PC-9 (cell line): ENCODE measurements around the gene ZNF275. TPM values are rescaled to one million over a fixed set of nuclear protein-coding genes. Genes with fewer than 3 reads are reported as not detected.
"Not testable (repeated sequence)": the region's sequence is repeated elsewhere in the genome, so short reads cannot be mapped to it uniquely, and the experiment has no call there.

Source experiments
- BruUV-seq: library from RNA; stranded (reverse); fragments of 400-500 nt; replicated peaks from 2 replicates; lab custom pipeline; 2021; lab: Mats Ljungman, UMichigan
- CTCF ChIA-PET: fragments of 300-600 bp; sonication (Branson Sonifier 250); formaldehyde crosslinking; loops from one replicate; lab custom pipeline; 2022; ENCODE audit warnings: antibody characterized with exemption; lab: Charles Lee
- POLR2A ChIA-PET: fragments of 300-600 bp; sonication (Branson Sonifier 250); formaldehyde crosslinking; loops from one replicate; lab custom pipeline; 2022; ENCODE audit warnings: antibody characterized with exemption; ENCODE audit not compliant: unreplicated experiment; lab: Charles Lee
- DNase-seq, 2 experiments: peaks; one replicate each; pipeline versions ENCODE4 v3.0.0 to v3.0.0-alpha.2; 2015 to 2022; ENCODE audit warnings: mixed read lengths in 1 of 2
- H2AFZ ChIP-seq: fragments of 200-600 bp; sonication (generic); 2 replicates; pipeline ENCODE4 v1.8.1; 2017; ENCODE audit warnings: antibody characterized with exemption
- H3F3A ChIP-seq: fragments of 200-600 bp; sonication (generic); 2 replicates; pipeline ENCODE4 v1.8.1; 2017; ENCODE audit warnings: antibody characterized with exemption, mild to moderate bottlenecking, low read depth; ENCODE audit not compliant: insufficient read depth
- H3K27ac ChIP-seq: fragments of 200-600 bp; sonication (generic); 2 replicates; pipeline ENCODE4 v1.6.1; 2016; ENCODE audit warnings: mixed run types
- H3K27me3 ChIP-seq: fragments of 200-600 bp; sonication (generic); 2 replicates; pipeline ENCODE4 v1.6.1; 2016; ENCODE audit warnings: low read depth, mixed run types; ENCODE audit not compliant: insufficient read depth
- H3K36me3 ChIP-seq: fragments of 200-600 bp; sonication (generic); 2 replicates; pipeline ENCODE4 v1.6.1; 2016; ENCODE audit warnings: low read depth, mixed run types
- H3K4me1 ChIP-seq: fragments of 200-600 bp; sonication (generic); replicated peaks from 2 replicates; pipeline ENCODE4 v1.6.1; 2016; ENCODE audit warnings: mixed run types; ENCODE audit not compliant: insufficient read depth
- H3K4me2 ChIP-seq: fragments of 200-600 bp; sonication (generic); 2 replicates; pipeline ENCODE4 v1.6.1; 2017; ENCODE audit warnings: mixed run types
- H3K4me3 ChIP-seq: fragments of 200-600 bp; sonication (generic); 2 replicates; pipeline ENCODE4 v1.6.1; 2016; ENCODE audit warnings: mixed run types
- H3K79me2 ChIP-seq: fragments of 200-600 bp; sonication (generic); 2 replicates; pipeline ENCODE4 v1.6.1; 2017; ENCODE audit warnings: low read depth, mixed run types
- H3K9me2 ChIP-seq: fragments of 200-600 bp; sonication (generic); 2 replicates; pipeline ENCODE4 v1.8.1; 2017; ENCODE audit warnings: mild to moderate bottlenecking; ENCODE audit not compliant: insufficient read depth
- H3K9me3 ChIP-seq: fragments of 200-600 bp; sonication (generic); 2 replicates; pipeline ENCODE4 v1.8.1; 2016; ENCODE audit warnings: low read depth; ENCODE audit not compliant: insufficient read depth
- H4K20me1 ChIP-seq: fragments of 200-600 bp; sonication (generic); 2 replicates; pipeline ENCODE4 v1.8.1; 2017; ENCODE audit not compliant: insufficient read depth
- CTCF ChIP-seq: fragments of 200-600 bp; sonication (generic); conservative IDR thresholded peaks from 2 replicates; pipeline ENCODE4 v1.6.1; 2017; ENCODE audit warnings: mixed run types, antibody characterized with exemption, mild to moderate bottlenecking, moderate library complexity
- EZH2 ChIP-seq: fragments of 200-600 bp; sonication (generic); IDR thresholded peaks from 2 replicates; pipeline ENCODE4 v1.8.0; 2017; ENCODE audit warnings: antibody characterized with exemption, low read depth
- intact Hi-C: fragments of 100-400 bp; cut with micrococcal nuclease; formaldehyde crosslinking; loops from one replicate; pipeline ENCODE4 v1.10.0; 2022; ENCODE audit not compliant: unreplicated experiment
- total RNA-seq: library from RNA; stranded (reverse); gene quantifications from 2 replicates; pipeline ENCODE4 v1.2.3, GENCODE V29; 2021

The ZNF275 gene
- total RNA-seq, 1 experiment from 2014 or later, result 7.1 TPM

- Histone ChIP-seq H3K36me3 (no peaks in the 10 kb centered on the region), H3K4me1 (no peaks in the 10 kb centered on the region), H3K27me3 (peaks cover 41% of the 10 kb centered on the region), H3K9me3 (no peaks in the 10 kb centered on the region), H4K20me1 (no peaks in the 10 kb centered on the region), H3K27ac (no peak overlapping the region), H3K79me2 (no peaks in the 10 kb centered on the region), H2AFZ (no peak overlapping the region), H3K9me2 (no peaks in the 10 kb centered on the region), H3K4me2 (no peak overlapping the region), H3K4me3 (no peak overlapping the region), H3F3A (peaks cover 12% of the 10 kb centered on the region)
- no peak for TF ChIP-seq EZH2
- no peak for TF ChIP-seq CTCF
- no TSS peak for BruUV-seq
- ChIA-PET POLR2A (no interaction called here), CTCF (no interaction called here)
- no peak for DNase-seq
- intact Hi-C loops, result no loop called here
Observed at GRCh38 chrX:153382563-153383482, 48.9 kb downstream of the ZNF275 start.

- Histone ChIP-seq H3K9me3 (no peaks in the 10 kb centered on the region), H3K4me2 (no peak overlapping the region), H3K79me2 (no peaks in the 10 kb centered on the region), H3K9me2 (no peaks in the 10 kb centered on the region), H3K36me3 (no peaks in the 10 kb centered on the region), H3K27me3 (peaks cover 28% of the 10 kb centered on the region), H4K20me1 (no peaks in the 10 kb centered on the region), H2AFZ (no peak overlapping the region), H3K4me1 (no peaks in the 10 kb centered on the region), H3K4me3 (no peak overlapping the region), H3F3A (peaks cover 12% of the 10 kb centered on the region), H3K27ac (no peak overlapping the region)
- CTCF ChIA-PET, result no interaction called here
- POLR2A ChIA-PET, result no interaction called here
- no TSS peak for BruUV-seq
- no peak for TF ChIP-seq EZH2
- no peak for TF ChIP-seq CTCF
- DNase-seq, result no peak
- intact Hi-C loops, result no loop called here
Observed at GRCh38 chrX:153384390-153384789, 50.4 kb downstream of the ZNF275 start.

- H3K4me3 ChIP-seq, intact Hi-C loops, DNase-seq, BruUV-seq, H3K79me2 ChIP-seq, H3K27ac ChIP-seq, H4K20me1 ChIP-seq, H3K4me2 ChIP-seq, H3K36me3 ChIP-seq, CTCF ChIA-PET, H3K9me3 ChIP-seq, H3K4me1 ChIP-seq, H3K9me2 ChIP-seq, H2AFZ ChIP-seq: not testable (repeated sequence)
- POLR2A ChIA-PET, result interaction anchor here (0.7 kb wide), 1 partner anchor 32 kb away, joined by 4 read pairs; no protein-coding TSS in a partner anchor
- peaks cover 22% of the 10 kb centered on the region for H3K27me3 ChIP-seq
- peaks cover 12% of the 10 kb centered on the region for H3F3A ChIP-seq
Observed at GRCh38 chrX:153384973-153385372, 51.0 kb downstream of the ZNF275 start.
